Vagina (tissue), 2 donors: Measurements from ENCODE around the gene ARHGAP26.

Experiments used
- POLR2A ChIP-seq, 2 donors: fragments of 450-650 bp; IDR thresholded peaks; one replicate each; pipeline ENCODE4 v1.6.1; 2017; ENCODE audit warnings: antibody characterized with exemption in 2 of 2, mild to moderate bottlenecking in 2 of 2, moderate library complexity in 2 of 2
- TF ChIP-seq, protein P1 (sequence below), 3 experiments: fragments of 450-650 bp in 2 of 3; fragments of 200-600 bp in 1 of 3; sonication (generic) in 1 of 3; IDR thresholded peaks; one replicate each; pipeline ENCODE4 v1.5.1; 2017 to 2019; ENCODE audit warnings: antibody characterized with exemption in 3 of 3, mild to moderate bottlenecking in 2 of 3, moderate library complexity in 2 of 3

DNA sequence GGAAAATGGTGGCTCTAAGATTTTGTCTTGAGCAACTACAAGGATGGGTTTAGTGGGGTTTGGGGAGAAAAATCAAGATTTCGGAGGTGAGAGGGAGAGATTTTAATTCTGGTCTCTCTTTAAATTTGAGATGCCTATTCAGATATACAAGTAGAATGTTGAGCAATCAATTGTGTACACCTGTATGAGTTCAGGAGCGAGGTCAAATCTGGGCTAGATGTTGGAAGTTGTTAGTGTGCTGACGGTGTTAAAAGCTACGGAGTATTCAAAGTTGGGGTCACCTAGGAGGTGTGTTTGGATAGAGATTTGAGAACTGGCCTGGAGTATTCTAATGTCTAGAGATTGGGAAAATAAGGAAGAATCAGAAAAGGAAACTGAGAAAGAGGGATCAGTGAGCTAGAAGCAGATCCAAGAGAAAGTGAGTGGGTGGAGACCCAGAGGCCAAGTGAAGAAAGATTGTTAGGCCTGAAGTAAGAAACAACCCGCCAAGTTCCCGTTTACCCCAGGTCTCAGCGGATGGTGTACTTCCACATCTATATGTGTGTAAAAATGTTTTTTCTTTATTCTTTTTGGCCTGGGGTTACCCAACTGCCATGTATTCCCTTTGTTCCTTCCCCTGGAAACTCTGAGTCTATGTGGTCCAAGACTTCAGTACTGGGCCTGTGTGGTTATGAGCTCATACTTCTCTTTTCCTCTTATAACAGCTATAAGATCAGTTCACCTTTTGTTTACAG, 11.9 kb upstream of the ARHGAP26 start:
- TF ChIP-seq, protein P1, sequence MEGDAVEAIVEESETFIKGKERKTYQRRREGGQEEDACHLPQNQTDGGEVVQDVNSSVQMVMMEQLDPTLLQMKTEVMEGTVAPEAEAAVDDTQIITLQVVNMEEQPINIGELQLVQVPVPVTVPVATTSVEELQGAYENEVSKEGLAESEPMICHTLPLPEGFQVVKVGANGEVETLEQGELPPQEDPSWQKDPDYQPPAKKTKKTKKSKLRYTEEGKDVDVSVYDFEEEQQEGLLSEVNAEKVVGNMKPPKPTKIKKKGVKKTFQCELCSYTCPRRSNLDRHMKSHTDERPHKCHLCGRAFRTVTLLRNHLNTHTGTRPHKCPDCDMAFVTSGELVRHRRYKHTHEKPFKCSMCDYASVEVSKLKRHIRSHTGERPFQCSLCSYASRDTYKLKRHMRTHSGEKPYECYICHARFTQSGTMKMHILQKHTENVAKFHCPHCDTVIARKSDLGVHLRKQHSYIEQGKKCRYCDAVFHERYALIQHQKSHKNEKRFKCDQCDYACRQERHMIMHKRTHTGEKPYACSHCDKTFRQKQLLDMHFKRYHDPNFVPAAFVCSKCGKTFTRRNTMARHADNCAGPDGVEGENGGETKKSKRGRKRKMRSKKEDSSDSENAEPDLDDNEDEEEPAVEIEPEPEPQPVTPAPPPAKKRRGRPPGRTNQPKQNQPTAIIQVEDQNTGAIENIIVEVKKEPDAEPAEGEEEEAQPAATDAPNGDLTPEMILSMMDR (IDR thresholded peaks at IDR 0.05), result no peak
- TF ChIP-seq POLR2A (IDR thresholded peaks at IDR 0.05), result no peak
